Inflammatory macrophage (primary cell): ENCODE results near the gene RPS6KA1.
"Not testable (repeated sequence)": the region's sequence is repeated elsewhere in the genome, so short reads cannot be mapped to it uniquely, and the experiment has no call there.

Source experiments
- DNase-seq, 2 donors: peaks; one replicate each; pipeline ENCODE4 v3.0.0-alpha.2; 2020 to 2022
- total RNA-seq, 18 experiments: gene quantifications; one replicate each; lab custom pipeline; 2026; ENCODE audit warnings: mixed read lengths in 6 of 18, inconsistent platforms in 2 of 18; lab: John Stamatoyannopoulos, UW

Gene RPS6KA1
- 229 to 1,156 (median 684) reads per million in 18 experiments for total RNA-seq

DNA sequence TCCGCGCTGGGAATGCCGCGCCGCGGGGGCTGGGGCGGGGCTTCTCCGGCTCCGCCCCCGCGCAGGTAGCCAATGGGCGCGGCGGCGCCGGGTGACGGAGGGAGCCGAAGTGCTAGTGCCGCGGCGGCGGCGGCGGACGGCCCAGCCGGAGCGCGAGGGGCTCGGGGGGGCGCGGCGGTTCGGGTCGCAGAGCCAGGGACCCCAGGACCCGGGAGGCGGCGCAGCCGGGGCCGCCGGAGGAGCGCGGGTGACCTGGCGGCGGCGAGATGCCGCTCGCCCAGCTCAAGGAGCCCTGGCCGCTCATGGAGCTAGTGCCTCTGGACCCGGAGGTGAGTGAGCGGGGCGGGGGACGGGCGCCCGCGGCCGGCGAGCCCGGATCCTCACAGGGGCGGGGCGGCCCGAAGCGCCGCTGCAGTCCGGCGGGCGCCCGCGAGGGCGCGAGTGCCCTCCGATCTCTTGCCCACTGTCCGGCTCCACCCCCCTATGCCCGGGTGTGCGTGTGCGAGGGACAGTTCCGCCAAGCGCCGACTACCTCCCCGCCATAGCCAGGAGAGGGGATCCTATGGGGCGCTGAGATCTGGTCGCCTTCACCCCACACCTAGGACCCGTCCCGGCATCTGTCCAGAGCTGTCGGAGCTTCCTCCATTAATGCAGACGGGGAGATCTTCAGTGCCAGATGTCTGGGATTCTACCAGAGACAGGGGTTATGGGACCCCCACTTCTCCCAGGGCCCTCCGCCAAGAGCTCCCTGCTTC, at the start of gene RPS6KA1:
TSS of gene RPS6KA1 (plus strand) at position 107 of the 755 bp plus-strand sequence. CDS start at position 267, 160 bp downstream.
- peak; percentile 41 to 66 for DNase-seq

DNA sequence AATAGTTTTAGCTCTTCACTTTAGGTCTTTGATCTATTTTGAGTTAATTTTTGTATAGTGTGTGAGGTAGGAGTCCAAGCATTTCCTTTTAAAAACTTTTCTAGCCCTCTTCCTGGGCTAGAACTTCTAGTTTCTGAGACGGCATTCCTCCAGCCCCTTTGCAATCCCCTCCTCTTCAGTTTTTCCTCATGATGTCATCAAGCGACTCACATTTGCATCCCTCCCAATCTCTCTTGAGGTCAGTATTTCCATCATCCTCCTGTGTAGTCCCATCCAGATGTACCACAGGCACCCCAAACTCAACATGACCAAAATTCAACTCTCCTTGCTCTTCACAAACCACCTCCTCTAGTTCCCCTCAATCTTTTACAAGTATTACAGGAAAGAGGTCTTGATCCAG, 46.6 kb upstream of the RPS6KA1 start:
- no peak for DNase-seq

DNA sequence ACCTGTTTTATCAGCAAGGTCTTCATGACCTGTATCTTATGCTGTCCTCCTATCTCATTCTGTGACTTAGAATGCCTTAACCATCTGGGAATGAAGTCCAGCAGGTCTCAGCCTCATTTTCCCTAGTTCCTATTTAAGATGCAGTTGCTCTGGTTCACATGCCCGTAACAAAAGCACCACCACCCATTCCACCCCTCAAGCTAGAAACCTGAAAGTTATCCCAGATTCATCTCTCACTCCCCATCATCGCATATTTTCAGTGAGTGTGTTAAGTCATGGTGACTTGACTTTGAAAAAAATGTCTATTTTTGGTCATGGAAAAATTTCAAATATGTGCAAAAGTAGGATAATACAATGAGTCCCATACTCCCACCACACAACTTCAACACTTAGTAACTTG, 45.6 kb upstream of the RPS6KA1 start:
- DNase-seq, result no peak

DNA sequence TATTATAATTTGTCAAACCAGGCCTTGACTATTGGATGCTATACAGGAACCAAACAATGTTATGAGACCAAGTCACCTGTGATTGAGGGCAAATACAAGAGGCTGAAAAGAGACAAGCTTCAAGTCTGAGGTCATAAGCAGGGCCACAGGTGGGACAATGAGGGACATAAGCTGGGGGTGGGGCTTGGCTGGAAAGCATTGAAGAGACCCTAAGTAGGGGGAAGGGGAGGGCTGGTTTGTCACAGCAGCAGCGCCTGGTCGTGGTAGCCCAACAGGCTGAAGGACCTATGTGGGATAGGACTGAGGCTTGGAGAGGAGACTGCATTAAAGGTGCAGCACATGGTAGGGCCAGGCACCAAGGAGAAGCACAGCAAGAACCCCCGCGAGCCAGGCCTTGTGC, 39.4 kb upstream of the RPS6KA1 start:
- DNase-seq, result no peak

DNA sequence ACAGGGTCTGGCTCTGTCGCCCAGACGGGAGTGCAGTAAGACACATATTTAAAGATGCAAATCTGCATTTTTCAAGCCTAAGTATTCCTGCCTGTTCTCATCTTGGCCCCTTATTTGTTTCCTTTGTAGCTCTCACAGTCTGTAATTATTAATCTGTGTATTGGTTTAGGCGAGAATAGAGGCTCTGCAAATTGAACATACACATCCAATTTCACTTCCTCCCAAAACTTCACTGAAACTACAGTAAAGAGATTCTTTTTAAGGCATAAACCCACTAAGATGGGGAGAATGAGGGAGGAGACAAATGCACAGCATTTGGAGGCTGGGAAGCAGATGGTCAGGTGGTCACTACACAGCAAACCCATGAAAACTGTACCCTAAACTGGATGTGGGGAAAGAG, 36.3 kb upstream of the RPS6KA1 start:
- no peak for DNase-seq

DNA sequence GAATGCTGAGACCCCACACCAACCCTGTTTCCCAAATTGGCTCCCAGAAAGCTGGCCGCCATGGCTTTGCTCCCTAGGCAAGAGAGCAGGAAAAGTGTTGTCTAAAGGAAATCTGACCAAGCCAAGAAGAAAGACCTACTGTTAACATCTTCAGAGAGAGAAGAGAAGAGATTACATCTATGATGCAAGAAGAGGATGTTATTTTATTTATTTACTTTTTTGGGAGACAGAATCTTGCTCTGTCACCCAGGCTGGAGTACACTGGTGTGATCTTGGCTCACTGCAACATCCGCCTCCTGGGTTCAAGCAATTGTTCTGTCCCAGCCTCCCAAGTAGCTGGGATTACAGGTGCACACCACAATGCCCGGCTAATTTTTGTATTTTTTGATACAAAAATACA, 35.6 kb upstream of the RPS6KA1 start:
- no peak for DNase-seq

DNA sequence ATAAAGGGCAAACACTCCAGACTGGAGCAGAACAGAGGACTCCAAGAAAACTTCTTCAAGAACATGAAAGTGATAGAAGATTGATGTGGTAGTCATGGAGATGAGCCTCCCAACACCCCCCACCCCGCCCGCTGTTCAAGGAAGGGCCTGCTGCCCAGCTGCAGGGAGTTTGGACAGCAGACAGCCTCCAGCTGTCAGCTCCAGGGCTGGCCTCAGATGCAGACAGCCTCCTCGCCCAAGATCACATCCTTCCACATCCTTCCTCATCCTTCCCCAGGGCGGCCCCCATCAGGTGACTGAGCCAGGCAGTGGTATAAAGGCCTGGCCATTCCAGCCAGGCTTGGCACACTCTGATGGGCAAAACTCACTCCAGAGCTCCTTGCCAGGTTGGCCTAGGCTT, 32.7 kb upstream of the RPS6KA1 start:
- DNase-seq, result no peak

DNA sequence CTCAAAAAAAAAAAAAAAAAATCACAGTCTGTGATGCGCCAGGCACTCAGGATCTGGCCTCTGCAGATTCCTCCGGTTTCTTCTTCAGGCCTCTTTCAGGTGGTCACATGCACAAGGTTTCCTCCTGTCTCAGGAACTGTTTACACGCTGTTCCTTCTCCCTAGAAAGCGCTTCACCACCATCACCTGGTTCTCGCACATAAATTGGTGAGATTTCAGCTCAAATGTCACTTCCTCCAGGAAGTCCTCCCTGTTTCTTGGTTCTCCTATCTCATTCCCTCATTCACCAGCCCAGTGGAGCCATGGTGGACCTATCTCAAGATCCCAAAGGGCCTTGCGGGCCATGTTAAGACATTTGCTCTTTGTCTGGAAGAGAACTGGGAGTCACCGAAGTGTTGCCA, 30.7 kb upstream of the RPS6KA1 start:
- no peak for DNase-seq

DNA sequence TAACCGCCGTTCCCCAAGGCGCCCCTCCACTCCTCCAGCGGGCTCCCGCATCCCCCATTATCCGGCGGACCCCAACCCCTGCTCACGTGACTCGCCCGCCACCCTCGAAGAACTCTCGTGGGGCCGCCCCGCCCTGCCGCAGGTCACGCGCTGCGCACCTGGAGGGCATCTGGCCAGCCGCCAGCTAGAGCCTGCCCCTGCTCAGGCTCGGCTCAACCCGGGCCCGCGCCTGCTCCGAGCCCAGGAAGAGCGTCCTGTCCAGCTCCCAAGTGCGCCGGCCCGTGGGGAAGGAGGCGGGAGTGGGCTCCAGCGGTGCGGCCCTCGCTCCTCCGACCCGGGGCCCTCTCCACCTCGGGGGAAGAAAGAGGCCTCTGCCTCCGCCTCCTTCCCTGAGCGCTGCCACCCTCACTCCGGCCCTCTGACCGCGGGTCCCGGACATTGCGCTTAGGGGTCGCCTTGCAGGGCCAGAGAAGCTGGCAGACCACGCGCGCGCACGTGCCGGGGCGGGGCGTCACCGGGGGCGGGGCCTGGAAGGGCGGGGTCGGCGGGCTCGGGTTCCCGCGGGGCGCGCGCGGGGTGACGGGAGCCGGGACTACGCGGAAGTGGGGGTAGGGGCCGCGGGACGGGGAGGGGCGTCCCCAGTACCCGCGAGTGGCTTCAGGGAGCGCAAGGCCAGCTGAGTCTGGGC, 28.9 kb upstream of the RPS6KA1 start:
- DNase-seq, result peak; percentile 83 to 88

DNA sequence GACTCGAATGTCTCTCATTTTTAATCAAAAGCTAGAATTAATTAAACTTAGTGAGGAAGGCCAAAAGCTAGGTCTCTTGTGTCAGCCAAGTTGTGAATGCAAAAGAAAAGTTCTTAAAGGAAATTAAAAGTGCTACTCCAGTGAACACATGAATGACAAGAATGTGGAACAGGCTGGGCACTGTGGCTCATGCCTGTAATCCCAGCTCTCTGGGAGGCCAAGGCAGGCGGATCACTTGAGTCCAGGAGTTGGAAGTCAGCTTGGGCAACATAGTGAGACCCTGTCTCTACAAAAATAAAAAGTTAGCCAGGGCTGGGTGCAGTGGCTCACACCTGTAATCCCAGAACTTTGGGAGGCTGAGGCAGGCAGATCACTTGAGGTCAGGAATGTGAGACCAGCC, 18.9 kb upstream of the RPS6KA1 start:
- not testable (repeated sequence) for DNase-seq

DNA sequence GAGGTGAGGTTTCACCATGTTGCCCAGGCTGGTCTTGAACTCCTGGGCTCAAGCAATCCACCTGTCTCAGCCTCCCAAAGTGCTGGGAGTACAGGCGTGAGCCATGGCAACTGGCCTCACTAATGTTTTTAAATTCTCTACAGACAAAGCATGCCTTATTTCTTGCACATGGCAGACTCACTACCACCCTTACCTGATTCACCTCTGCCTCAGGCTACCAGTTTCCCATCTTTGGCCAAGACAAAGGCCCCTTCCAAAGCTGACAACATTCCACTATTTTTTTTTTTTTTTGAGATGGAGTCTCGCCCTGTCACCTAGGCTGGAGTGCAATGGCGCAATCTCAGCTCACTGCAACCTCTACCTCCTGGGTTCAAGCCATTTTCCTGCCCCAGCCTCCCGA, 13.7 kb upstream of the RPS6KA1 start:
- DNase-seq, result not testable (repeated sequence)

DNA sequence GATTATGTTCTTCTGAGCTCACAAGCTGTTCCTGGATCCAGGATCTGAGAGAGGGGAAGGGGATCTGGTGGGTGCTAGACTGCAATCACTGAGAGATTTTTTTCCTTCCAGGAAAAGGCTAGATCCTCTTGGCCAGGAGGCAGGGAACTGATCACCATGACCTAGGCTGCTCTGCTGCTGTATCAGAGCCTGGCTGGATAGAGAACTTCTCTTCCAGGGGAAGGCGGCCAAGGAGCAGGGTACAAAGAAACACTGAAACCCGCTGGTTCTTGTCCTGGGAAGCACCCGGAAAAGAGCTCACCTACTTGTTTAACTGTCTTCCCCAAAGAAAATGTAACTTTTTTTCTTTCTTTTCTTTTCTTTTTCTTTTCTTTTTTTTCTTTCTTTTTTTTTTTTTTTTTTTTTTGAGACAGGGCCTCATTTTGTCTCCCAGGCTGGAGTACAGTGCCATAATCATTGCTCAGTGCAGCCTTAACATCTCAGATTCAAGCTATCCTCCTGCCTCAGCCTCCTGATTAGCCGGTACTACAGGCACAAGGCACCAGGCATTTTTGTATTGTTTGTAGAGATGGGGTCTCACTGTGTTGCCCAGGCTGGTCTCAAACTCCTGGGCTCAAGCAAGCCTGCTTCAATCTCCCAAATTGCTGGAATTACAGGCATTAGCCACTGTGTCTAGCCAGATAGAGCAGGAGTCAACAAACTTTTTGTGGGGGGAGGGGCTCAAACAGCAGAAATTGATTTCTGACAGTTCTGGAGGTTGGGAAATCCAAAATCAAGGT, 12.4 kb upstream of the RPS6KA1 start:
- no peak for DNase-seq

DNA sequence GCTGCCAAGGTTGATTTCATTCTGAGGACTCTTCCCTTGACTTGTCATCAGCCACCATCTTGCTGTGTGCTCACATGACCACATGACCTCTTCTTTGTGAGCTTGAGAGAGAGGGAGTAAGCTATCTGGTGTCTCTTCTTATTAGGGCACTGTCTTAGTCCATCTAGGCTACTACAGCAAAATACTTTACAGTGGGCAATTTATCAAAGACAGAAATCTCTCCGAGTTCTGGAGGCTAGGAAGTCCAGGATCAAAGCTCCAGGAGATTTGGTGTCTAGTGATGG, 11.9 kb upstream of the RPS6KA1 start:
- no peak for DNase-seq

DNA sequence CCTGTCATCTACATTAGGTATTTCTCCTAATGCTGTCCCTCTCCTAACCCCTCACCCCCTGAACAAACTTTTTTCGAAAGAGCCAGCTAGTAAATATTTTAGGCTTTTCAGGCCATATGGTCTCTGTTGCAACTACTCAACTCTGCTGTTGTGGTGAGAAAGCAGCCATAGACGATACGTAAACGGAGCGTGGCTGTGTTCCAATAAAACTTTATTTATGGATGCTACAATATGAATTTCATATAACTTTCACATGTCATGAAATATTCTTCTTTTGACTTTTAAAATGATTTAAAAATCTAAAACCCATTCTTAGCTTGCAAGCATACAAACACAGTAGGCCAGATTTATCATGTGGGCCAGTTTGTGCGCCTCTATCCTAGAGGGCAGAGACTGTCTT, 11.2 kb upstream of the RPS6KA1 start:
- no peak for DNase-seq

DNA sequence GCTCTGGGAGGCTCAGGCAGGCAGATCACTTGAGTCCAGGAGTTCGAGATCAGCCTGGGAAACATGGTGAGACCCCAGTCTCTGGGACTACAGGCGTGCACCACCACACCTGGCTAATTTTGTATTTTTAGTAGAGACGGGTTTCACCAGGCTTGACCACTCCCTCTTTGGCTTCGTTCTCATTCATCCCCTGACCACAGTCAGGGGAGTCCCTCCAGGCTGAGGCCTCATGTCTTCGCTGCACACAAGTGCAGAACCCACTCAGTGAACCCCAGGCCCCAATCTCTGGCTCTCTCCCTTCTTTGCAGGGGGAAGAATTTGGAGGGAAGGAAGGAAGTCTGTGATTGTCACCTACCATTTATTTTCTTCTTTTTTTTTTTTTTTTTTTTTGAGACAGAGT, 9.2 kb upstream of the RPS6KA1 start:
- DNase-seq, result no peak

DNA sequence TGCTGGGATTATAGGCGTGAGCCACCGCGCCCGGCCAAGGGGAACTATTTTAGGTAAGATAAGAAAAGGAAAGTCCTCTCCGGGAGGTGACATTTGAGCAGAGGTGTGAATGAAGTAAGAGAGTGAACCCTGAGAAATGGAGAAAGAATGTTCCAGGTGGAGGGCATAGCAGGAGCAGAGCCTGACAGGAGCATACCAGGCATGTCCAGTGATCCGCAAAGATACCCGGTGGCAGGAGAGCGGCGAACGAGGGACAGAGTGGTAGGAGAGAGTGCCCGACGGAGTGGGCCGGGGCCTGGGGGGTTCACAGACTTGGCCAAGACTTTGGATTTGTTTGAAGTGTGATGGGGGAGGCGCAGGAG, 7.9 kb upstream of the RPS6KA1 start:
- DNase-seq, result no peak

DNA sequence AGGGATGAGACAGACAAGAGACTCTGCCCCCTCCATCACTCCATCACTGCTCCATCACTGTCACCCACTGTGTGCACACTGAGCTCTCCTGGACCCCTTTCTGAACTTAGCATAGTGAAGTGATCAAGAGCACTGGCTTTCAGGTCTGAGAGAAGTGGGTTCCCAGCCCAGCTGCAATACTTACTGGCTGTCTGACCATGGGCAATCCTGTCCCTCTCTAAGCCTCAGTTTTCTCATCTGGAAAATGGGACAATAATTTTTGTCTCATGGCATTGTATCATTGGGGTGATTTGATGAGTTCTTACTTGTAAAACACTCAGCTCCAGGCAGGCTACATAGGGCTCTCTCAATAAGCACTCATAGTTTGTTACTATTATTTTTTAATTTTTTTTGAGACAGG, 7.5 kb upstream of the RPS6KA1 start:
- DNase-seq, result no peak

DNA sequence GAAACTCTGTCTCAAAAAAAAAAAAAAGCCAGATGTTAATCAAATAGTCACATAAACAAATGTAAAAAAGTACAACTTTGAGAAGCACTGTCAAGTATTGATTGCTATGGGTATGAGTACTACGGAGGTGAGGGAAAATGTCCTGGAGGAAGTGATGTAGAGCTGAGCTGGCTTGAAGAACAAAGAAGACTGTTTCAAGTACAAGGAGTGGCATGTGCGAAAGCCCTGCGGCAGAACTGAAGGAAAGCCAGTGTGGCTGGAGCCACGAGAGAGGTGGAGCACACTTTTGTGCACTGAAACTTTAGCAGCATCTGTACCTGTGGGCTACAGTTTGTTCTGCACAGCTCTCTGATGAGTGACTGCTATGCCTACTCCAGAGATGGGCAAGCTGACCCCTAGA, 5.4 kb upstream of the RPS6KA1 start:
- no peak for DNase-seq

DNA sequence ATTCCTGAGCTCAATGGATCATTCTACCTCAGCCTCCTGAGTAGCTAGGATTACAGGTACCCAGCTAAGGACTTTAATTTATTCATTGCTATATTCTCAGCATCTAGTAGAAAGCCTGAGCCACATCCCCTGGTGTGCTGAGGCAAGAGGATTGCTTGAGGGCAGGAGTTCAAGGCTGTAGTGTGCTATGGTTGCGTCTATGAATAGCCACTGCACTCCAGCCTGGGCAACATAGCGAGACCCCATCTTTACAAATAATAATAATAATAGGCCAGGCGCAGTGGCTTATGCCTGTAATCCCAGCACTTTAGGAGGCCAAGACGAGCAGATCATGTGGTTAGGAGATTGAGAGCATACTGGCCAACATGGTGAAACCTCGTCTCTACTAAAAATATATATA, 3.3 kb upstream of the RPS6KA1 start:
- DNase-seq, result no peak

DNA sequence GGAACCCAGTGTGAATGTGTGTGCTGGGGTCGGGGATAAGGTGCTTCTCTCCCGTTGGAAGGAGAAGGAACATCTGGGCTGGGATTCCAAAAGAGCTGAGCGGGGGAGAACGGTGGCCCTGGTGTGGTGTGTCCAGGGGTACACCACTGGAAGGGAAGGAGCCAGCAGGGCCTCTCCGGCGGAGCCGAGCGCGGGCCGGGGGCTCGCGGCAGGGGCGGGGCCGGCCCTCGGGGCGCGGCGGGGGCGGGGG, 231 bp upstream of the RPS6KA1 start:
- DNase-seq, result no peak

DNA sequence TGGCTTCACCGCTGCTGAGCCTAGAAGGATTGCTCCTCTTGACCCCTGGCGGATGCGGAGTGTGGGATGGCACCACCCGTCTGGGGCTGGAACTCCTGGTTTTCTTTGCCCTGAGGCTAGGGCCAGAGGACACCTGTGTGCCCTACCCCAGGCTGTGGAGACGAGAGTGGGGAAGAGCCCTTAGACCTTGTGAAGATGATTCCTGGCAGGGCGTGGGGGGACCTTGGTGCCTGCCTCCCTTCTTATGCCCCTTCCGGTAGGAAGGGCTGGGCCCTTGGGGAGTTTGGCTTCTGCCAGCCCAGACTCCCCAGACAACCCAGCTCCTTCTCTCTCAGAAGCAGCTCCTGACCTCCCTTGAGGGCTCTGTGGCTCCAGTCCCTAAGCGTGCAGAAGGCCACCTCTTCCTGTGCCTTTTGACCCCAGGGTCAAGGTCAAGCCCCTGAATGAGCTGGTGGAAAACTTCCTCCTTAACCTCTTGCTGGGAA, 891 bp downstream of the RPS6KA1 start:
- DNase-seq, result no peak

DNA sequence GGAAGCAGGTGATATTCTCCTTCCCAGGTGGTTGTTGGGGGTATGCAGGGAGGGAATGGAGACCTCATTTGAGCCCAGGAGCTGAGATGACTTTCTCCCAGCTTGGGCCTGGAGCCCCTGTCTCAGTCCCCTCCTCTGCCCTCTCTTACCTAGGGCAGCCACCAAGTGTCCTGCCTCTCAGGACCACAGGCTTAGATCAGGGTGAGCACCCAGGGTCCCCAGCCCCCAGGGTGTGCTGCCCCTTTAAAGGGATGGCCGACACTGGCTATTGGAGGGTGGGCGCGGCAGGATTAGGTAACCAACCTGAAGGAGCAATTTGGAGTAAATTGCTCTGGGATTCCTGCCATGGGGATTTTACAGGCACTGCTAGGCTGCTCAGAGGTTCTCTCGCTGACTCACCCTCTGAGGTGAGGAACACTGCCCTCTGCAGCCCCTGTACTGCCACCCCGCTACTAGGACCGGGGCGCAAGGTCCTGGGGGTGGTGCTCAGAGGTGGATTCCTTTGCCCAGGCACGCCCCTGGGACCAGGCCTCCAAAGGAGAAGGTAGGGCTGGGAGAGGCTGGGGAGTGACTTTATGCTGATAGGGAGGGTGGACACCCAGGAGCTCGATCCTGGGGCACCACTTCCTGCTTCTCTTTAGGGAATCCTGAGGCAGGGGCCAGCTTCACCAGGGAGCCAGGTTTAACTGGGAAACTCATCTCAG, 1.5 kb downstream of the RPS6KA1 start:
- peak in 1 of 2 donors; percentile 36 for DNase-seq

DNA sequence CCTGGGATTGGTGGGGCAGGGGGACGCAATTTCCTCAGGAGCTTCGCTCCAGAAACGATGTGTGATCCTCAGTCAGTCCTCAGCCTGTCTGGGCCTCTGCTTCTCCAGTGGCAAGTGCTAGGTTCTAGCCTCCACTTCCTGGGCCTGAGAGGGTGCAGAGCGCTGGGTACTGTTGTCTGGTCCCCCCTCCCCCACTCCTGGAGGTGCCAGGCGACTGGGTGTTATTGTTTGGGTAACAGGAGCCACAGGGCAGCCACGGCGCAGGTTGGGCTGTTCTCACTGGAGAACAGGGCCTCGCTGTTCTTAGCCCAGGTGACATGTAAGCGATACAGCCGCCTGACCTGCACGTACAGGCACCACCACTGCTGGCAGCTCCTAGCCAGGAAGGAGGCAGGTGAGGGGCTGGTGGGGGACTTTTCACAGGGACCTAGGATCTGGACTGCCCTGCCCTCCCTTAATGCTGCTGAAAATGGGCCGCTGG, 2.1 kb downstream of the RPS6KA1 start:
- DNase-seq, result no peak
